IPS-20b (cell line): Measurements from ENCODE around the gene DOCK4.

ENCODE experiments used
- H3K27ac ChIP-seq: one replicate; pipeline ENCODE4 v1.5.1; 2013; ENCODE audit warnings: low read length
- H3K27me3 ChIP-seq: 2 replicates; pipeline ENCODE4 v1.6.1; 2013; ENCODE audit warnings: mild to moderate bottlenecking, low read length, inconsistent platforms; ENCODE audit not compliant: insufficient read depth
- H3K36me3 ChIP-seq: 2 replicates; pipeline ENCODE4 v1.6.1; 2013; ENCODE audit warnings: low read depth, mild to moderate bottlenecking, inconsistent platforms, low read length, moderate library complexity; ENCODE audit not compliant: insufficient read depth
- H3K4me1 ChIP-seq: 2 replicates; pipeline ENCODE4 v1.6.1; 2013; ENCODE audit warnings: mild to moderate bottlenecking, control low read depth, inconsistent platforms, low read length, moderate library complexity; ENCODE audit not compliant: insufficient read depth
- H3K4me3 ChIP-seq: 2 replicates; pipeline ENCODE4 v1.5.1; 2013; ENCODE audit warnings: mild to moderate bottlenecking, low read length, inconsistent platforms
- H3K9ac ChIP-seq: 2 replicates; pipeline ENCODE4 v1.6.1; 2013; ENCODE audit warnings: low read depth, mild to moderate bottlenecking, inconsistent platforms, low read length, moderate library complexity
- H3K9me3 ChIP-seq: 2 replicates; pipeline ENCODE4 v1.6.1; 2013; ENCODE audit warnings: mild to moderate bottlenecking, low read depth, low read length, inconsistent platforms; ENCODE audit not compliant: insufficient read depth

DOCK4 gene

DNA sequence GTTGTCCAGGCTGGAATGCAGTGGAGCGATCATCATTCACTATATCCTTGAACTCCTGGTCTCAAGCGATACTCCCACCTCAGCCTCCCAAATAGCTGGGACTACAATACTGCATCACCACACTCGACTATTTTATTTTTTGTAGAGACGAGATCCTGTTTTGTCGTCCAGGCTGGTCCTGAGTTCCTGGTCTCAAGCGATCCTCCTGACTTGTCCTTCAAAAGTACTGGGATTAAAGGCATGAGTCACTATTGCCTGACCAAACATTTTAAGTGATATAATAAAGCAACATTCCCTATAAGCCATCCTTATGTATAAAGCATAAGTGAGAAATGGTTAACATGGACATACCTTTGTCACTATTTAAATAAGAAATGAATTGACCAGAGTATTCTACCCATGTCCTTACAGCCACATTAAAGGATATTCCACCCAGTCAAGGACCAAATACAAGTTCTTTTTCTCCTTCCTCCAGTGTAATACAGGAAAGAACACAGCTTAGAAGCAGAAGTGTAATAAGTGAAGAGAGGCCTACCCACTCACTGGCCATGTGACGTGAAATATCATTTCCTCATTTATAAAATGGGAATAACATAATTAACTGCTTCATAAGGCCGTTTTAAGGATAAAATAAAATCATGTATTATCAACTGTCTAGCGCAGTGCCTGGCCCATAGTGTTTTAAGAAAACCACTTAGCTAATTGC, 82.0 kb downstream of the DOCK4 start:
- H3K36me3 ChIP-seq, result no peaks in the 10 kb centered on the region
- no peak overlapping the region for H3K27ac ChIP-seq
- H3K9me3 ChIP-seq, result no peaks in the 10 kb centered on the region
- no peak overlapping the region for H3K9ac ChIP-seq
- no peak overlapping the region for H3K4me3 ChIP-seq
- peaks cover 7% of the 10 kb centered on the region; the same call in 1 of the 2 replicates for H3K4me1 ChIP-seq
- no peaks in the 10 kb centered on the region for H3K27me3 ChIP-seq

DNA sequence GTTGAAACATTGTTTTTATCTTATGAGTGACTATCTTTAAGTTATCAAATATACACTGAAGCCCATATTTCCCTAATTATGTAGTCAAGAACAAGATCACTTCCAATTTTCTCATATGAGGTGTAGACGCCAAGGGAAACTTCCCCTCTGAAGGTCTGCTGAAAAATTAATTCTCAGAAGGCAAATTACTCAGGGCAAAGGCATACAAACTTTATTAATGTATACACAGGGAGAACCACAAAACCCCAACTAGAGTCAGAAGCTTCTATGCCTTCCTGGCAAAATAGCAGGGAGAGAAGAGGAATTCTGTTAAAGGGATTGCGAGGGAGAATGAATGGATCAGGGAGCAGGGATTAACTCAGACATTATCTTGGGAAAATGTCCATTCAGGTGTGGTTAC, 83.4 kb downstream of the DOCK4 start:
- H3K36me3 ChIP-seq, result no peaks in the 10 kb centered on the region
- no peaks in the 10 kb centered on the region for H3K9me3 ChIP-seq
- H3K27me3 ChIP-seq, result no peaks in the 10 kb centered on the region
- H3K4me1 ChIP-seq, result 0 out of 2 replicates have a peak, but pooled peaks cover 3% of the 10 kb centered on the region
- no peak overlapping the region for H3K27ac ChIP-seq
- H3K4me3 ChIP-seq, result no peak overlapping the region
- H3K9ac ChIP-seq, result no peak overlapping the region

DNA sequence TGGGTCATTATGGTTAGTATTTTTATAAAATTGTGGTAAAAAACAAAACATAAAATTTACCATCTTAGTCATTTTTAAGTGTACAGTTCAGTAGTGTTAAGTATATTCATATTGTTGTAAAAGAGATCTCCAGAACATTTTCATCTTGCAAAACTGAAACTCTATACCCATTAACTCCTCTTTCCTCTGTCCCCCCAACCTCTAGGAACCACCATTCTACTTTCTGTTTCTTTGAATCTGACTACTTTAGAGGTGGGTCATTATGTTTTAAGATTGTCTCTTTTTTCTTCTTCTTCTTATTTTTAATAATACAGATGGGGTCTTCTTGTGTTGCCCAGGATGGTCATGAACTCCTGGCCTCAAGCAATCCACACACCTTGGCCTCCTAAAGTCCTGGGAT, 84.1 kb downstream of the DOCK4 start:
- Histone ChIP-seq H3K36me3 (no peaks in the 10 kb centered on the region), H3K4me3 (no peak overlapping the region), H3K4me1 (0 out of 2 replicates have a peak, but pooled peaks cover 3% of the 10 kb centered on the region), H3K9me3 (no peaks in the 10 kb centered on the region), H3K27ac (no peak overlapping the region), H3K9ac (no peak overlapping the region), H3K27me3 (no peaks in the 10 kb centered on the region)

DNA sequence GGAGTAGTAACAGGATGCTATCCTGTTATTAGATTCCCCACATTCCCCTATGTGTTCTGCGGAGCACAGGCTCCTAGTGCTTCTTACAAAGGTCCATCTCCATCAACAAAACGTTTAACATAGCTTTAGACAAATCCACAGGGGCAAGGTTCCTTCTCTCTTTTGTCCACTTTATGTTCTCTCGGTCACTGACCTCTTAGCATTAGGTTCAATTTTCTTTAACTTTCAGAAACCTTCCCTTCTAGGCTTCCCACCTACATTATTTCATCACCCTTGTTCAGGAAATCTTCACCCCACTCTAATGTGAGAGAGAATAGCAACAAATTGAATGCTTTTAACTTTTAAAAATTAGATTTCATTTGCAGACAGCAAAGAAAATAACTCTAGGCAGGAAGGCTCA, 84.9 kb downstream of the DOCK4 start:
- Histone ChIP-seq H3K4me1 (0 out of 2 replicates have a peak, but pooled peaks cover 3% of the 10 kb centered on the region), H3K9me3 (no peaks in the 10 kb centered on the region), H3K4me3 (no peak overlapping the region), H3K27me3 (no peaks in the 10 kb centered on the region), H3K36me3 (no peaks in the 10 kb centered on the region), H3K9ac (no peak overlapping the region), H3K27ac (no peak overlapping the region)

DNA sequence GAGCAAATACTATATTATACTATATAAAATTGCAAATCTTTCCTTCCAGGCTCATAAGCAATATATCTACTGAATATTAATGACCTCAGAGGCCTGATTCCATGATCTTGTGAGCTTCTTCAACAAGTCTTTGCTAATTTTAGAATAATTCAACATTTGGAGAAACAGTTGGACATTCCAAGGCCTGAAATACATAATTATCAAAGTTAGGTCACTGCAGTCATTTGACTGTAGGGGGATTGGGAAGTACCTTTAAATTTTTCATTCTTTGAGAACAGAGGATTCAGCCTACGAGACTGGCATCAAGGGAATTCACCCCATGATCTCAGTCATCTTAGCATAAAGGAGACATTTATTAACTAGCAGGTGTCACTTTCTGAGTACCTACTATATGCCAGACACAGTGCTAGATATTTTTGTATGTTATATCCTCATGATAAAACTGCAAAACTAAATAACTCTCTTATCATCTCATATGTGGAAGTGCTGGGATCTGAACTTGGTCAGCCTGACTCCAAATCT, 85.4 kb downstream of the DOCK4 start:
- H3K4me1 ChIP-seq, result no peaks in the 10 kb centered on the region
- H3K27ac ChIP-seq, result no peak overlapping the region
- no peak overlapping the region for H3K4me3 ChIP-seq
- no peaks in the 10 kb centered on the region for H3K9me3 ChIP-seq
- H3K27me3 ChIP-seq, result no peaks in the 10 kb centered on the region
- H3K36me3 ChIP-seq, result no peaks in the 10 kb centered on the region
- no peak overlapping the region for H3K9ac ChIP-seq

DNA sequence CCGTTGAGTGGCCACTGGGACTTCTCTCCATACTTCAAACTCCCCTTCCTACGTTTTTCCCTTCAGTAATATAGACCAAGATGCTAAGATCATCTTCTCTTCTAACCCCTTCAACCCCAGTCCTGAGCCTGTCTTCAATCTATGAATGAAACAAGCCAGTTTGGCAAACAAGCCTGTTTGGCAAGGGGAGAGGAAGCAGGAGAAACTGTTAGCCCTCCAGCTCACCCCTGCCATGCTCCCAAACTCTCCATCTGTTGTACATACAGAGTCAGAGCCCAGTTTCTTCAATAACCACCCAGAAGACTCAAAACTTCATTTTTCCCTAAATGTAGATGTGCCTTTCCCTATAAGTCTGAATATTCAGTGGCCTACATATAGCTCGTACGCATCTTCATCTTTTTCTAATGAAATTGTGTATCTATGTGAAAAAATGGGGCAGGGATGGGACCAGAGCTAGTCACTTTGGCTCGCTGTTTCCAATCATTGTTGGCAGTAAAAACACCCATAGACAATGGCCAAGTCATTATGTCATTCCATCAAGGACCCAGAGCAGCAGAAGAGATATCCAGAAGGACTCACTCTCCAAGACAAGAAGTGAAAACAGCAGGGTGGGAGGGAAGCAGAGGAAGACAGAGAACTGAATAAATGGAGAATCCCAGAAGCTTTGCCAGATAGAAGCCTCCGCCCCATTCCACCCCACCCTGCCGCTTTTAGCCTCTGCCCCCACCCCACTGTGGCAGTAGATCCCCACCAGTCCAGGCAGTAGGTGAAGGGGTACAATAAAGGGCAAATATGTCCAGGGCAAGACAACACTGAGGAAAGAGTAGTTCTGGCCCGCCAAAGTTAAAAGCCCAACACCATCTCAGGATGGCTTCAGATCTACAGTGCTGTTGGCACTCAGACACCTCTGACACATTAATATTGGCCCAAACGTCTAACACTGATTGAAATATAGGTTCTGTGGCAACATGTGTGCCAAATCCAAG, 87.3 kb downstream of the DOCK4 start:
- H3K27me3 ChIP-seq, result no peaks in the 10 kb centered on the region
- H3K9me3 ChIP-seq, result no peaks in the 10 kb centered on the region
- no peak overlapping the region for H3K27ac ChIP-seq
- H3K4me1 ChIP-seq, result no peaks in the 10 kb centered on the region
- H3K9ac ChIP-seq, result no peak overlapping the region
- no peak overlapping the region for H3K4me3 ChIP-seq
- no peaks in the 10 kb centered on the region for H3K36me3 ChIP-seq

DNA sequence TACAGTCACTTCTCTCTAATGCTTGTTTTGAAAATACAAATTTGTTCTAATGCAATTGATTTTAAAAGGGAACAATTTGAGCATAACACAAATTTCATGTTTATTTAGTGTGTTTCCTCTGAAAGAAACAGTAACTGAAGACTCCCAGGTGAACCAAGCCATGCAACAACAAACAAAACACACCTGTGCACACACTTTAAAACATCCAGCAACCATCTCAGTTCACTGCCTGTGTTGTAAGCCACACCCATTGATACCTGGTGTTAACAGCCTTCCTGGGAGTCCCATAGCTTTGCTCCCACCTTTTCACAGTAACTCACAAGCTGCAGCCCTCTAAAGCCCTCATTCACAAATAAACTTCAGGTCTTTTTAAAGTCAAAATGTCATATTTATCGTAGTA, 89.3 kb downstream of the DOCK4 start:
- Histone ChIP-seq H3K27ac (no peak overlapping the region), H3K4me3 (no peak overlapping the region), H3K36me3 (no peaks in the 10 kb centered on the region)

DNA sequence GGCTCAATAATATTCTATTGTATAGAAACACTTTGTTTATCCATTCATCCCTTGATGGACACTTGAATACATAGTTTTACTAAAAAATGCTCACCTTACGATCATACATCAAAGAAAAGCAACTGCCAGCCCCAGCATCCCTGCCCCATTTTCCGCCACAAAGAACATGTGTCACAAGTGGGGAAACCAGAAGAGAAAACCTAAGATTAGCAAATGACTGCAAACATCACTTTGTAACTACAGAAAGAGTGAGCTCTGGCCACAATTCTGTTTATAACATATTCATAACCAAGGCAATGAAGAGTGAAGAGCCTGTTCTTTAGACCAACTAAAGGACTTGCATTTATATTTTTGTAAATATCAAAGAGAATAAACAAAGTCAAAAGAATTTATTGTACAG, 89.8 kb downstream of the DOCK4 start:
- Histone ChIP-seq H3K9me3 (no peaks in the 10 kb centered on the region), H3K4me3 (no peak overlapping the region), H3K36me3 (no peaks in the 10 kb centered on the region), H3K27ac (no peak overlapping the region), H3K9ac (no peak overlapping the region), H3K4me1 (no peaks in the 10 kb centered on the region), H3K27me3 (no peaks in the 10 kb centered on the region)

More for the DNA sequence above, 89.3 kb downstream of the DOCK4 start:
- Histone ChIP-seq H3K9ac (no peak overlapping the region), H3K9me3 (no peaks in the 10 kb centered on the region), H3K27me3 (no peaks in the 10 kb centered on the region), H3K4me1 (no peaks in the 10 kb centered on the region)

DNA sequence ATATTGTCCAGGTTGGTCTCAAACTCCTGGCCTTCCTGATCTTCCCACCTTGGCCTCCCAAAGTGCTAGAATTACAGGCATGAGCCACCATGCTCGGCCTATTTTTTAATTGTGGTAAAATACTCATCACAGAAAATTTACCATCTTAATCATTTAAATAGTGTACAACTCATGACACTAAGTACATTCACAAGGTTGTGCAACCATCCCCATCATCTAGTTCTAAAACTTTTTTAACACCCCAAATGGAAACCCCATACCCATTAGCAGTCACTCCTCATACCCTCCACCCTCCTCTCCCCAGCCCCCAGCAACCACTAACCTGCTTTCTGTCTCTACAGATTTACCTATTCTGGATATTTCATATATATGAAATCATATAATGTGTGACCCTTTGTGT, 90.3 kb downstream of the DOCK4 start:
- H3K9me3 ChIP-seq, result no peaks in the 10 kb centered on the region
- no peak overlapping the region for H3K9ac ChIP-seq
- no peaks in the 10 kb centered on the region for H3K4me1 ChIP-seq
- H3K36me3 ChIP-seq, result no peaks in the 10 kb centered on the region
- no peak overlapping the region for H3K27ac ChIP-seq
- H3K4me3 ChIP-seq, result no peak overlapping the region
- no peaks in the 10 kb centered on the region for H3K27me3 ChIP-seq

DNA sequence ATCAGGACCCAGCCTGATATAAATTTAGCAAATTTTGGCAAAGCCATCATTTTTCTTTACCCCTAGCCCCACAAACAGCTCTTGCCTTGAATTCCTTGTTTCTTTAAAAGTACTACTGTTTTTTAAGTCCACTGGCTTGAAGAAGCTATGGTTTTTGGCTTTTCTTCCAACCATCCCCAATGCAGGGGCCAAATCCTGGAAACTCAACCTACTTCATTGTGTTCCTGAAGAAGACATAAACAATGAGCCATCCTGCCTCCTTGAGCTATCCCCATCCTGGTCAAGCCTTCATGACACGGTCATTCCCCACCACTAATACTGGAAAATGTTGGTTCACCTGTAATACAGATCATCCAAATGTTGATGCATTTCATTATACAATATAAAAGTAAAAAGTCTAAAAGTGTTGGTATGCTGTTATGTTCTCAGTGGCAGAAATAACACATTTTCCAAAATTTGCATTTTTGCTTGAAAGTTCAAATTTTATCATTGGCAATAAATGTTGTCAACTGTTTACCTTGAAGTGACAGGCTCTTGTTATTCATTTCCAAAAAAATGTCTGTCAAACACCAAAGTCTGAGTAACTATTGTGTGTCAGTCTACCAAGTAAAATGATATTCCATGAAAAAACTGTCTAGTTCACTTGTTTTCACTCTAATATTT, 92.2 kb downstream of the DOCK4 start:
- no peaks in the 10 kb centered on the region for H3K27me3 ChIP-seq
- H3K9me3 ChIP-seq, result no peaks in the 10 kb centered on the region
- no peak overlapping the region for H3K4me3 ChIP-seq
- no peaks in the 10 kb centered on the region for H3K36me3 ChIP-seq
- no peak overlapping the region for H3K9ac ChIP-seq
- no peaks in the 10 kb centered on the region for H3K4me1 ChIP-seq
- H3K27ac ChIP-seq, result no peak overlapping the region

DNA sequence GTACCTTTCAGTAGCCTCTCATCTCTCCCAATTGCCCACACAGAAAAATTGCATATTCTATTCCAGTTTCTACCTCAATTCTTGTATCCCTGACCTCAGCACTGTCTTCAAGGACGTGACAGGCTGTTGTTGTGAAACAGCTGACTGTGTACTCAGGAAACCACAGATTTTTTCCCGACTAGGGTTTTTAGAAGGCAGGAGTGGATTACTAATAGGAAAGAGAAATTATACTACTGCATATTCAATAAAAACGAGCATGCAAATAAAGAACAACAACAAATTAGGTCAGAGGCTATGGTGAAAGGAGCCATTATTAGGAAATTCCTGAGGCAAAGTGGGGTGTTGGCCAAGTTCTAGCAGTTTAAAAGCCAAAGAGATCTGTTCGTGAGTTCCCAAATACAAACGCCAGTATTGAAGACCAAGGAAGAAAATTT, 93.4 kb downstream of the DOCK4 start:
- H3K4me1 ChIP-seq, result no peaks in the 10 kb centered on the region
- no peak overlapping the region for H3K9ac ChIP-seq
- no peaks in the 10 kb centered on the region for H3K36me3 ChIP-seq
- no peak overlapping the region for H3K27ac ChIP-seq
- H3K27me3 ChIP-seq, result no peaks in the 10 kb centered on the region
- H3K4me3 ChIP-seq, result no peak overlapping the region
- no peaks in the 10 kb centered on the region for H3K9me3 ChIP-seq
